ENCODE data around the gene BTG1.

BTG1 gene

GRCh38 chr12:92170050-92170449 lies 24.4 kb upstream of the BTG1 start:
- H3K27ac ChIP-seq, result no peak overlapping the region
- DNase-seq (ENCODE audit: low spot score), result no peak
- H3K4me3 ChIP-seq, result no peak overlapping the region
- no peak for TF ChIP-seq CTCF (IDR thresholded peaks at IDR 0.05)

- no peak overlapping the region for H3K27ac ChIP-seq
- TF ChIP-seq CTCF (IDR thresholded peaks at IDR 0.05), result no peak
- H3K4me3 ChIP-seq, result no peak overlapping the region
- no peak for DNase-seq (ENCODE audit: low spot score)
Measured at GRCh38 chr12:92167075-92167474, 21.4 kb upstream of the BTG1 start.

- DNase-seq (ENCODE audit: low spot score), result no peak
- no peak overlapping the region for H3K27ac ChIP-seq
- no peak for TF ChIP-seq CTCF (IDR thresholded peaks at IDR 0.05)
- H3K4me3 ChIP-seq, result no peak overlapping the region
Measured at GRCh38 chr12:92164712-92165111, 19.1 kb upstream of the BTG1 start.

DNA sequence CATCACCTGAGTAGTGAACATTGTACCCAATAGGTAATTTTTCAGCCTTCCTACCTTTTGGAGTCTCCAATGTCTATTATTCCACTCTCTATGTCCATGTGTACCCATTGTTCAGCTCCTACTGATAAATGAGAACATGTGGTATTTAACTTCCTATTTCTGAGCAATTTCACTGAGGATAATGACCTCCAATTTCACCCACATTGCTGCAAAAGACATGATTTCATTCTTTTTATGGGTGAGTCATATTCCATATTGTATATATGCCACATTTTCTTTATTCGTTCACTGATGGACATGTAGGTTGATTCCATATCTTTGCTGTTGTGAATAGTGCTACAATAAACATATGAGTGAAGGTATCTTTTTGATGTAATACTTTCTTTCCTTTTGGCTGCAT lies 16.4 kb upstream of the BTG1 start:
- Histone ChIP-seq H3K27ac (no peak overlapping the region), H3K4me3 (no peak overlapping the region)
- no peak for DNase-seq (ENCODE audit: low spot score)
- TF ChIP-seq CTCF (IDR thresholded peaks at IDR 0.05), result no peak

- H3K27ac ChIP-seq, result peak overlapping the region in 1 of 2 donors; percentile 37
- H3K4me3 ChIP-seq, result no peak overlapping the region
- no peak for DNase-seq (ENCODE audit: low spot score)
- no peak for TF ChIP-seq CTCF (IDR thresholded peaks at IDR 0.05)
Measured at GRCh38 chr12:92158796-92159439, 13.3 kb upstream of the BTG1 start.

GRCh38 chr12:92156704-92157395 lies 11.2 kb upstream of the BTG1 start:
- Histone ChIP-seq H3K4me3 (no peak overlapping the region), H3K27ac (no peak overlapping the region)
- TF ChIP-seq CTCF (IDR thresholded peaks at IDR 0.05), result no peak
- DNase-seq (ENCODE audit: low spot score), result no peak

- DNase-seq (ENCODE audit: low spot score), result no peak
- Histone ChIP-seq H3K4me3 (no peak overlapping the region), H3K27ac (no peak overlapping the region)
- no peak for TF ChIP-seq CTCF (IDR thresholded peaks at IDR 0.05)
Measured at GRCh38 chr12:92156139-92156538, 10.5 kb upstream of the BTG1 start.

Data from coronary artery (tissue), 2 donors.